Esophagus squamous epithelium (tissue), 4 donors: ENCODE results near the gene CDK6.

Experiments
- CTCF ChIP-seq, 6 experiments: fragments of 450-650 bp in 4 of 6; fragments of 200-600 bp in 2 of 6; sonication (generic) in 2 of 6; IDR thresholded peaks; one replicate each; pipeline ENCODE4 v1.5.1; 2016 to 2019; ENCODE audit warnings: antibody characterized with exemption in 6 of 6, mild to moderate bottlenecking in 4 of 6, moderate library complexity in 4 of 6
- POLR2A ChIP-seq, 4 donors: fragments of 450-650 bp; IDR thresholded peaks; one replicate each; pipeline ENCODE4 v1.6.1; 2017; ENCODE audit warnings: antibody characterized with exemption in 4 of 4, mild to moderate bottlenecking in 4 of 4, moderate library complexity in 3 of 4

DNA sequence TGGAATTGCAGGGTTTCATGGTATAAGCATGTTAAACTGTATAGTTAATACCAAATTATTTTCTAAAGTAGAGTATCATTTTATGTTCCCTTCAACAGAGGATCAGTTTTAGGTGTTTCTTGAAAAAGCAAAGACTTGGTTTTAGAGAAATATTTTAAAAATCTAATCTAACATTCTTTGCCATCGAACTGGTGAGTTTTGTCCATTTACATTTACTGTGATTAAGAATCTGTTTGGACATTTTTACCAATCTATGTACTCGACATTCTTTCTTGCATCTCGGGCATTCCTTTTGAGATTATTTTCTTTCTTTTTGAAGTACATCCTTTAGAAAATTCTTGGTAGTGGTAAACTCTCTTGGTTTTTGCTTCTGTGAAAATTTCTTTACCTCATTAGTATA, 131.5 kb downstream of the CDK6 start:
- no peak for TF ChIP-seq CTCF (IDR thresholded peaks at IDR 0.05)
- no peak for TF ChIP-seq POLR2A (IDR thresholded peaks at IDR 0.05)
